ENCODE results near the gene LMAN2.
"Not testable (repeated sequence)": the region's sequence is repeated elsewhere in the genome, so short reads cannot be mapped to it uniquely, and the experiment has no call there.

The LMAN2 gene

GRCh38 chr5:177346820-177347219, 4.6 kb downstream of the LMAN2 start:
- no peaks in the 10 kb centered on the region for H4K20me1 ChIP-seq (ENCODE audit: insufficient read depth, low read length)
- H3K36me3 ChIP-seq (ENCODE audit: insufficient read depth, low read length): peaks cover 55% of the 10 kb centered on the region
- H3K9me3 ChIP-seq (ENCODE audit: low read length): peaks cover 4% of the 10 kb centered on the region; the same call in 1 of the 2 replicates
- no peak overlapping the region for H3K9ac ChIP-seq (ENCODE audit: low read length)
- H3K27ac ChIP-seq (ENCODE audit: low read depth, low read length, poor library complexity, severe bottlenecking): no peak overlapping the region
- H3K4me1 ChIP-seq (ENCODE audit: insufficient read depth, low read length, severe bottlenecking): peaks cover 38% of the 10 kb centered on the region
- H2AFZ ChIP-seq (ENCODE audit: low read length): no peak overlapping the region
- H3K4me3 ChIP-seq (ENCODE audit: low read depth, low read length, poor library complexity, severe bottlenecking): no peak overlapping the region
- H3F3A ChIP-seq (ENCODE audit: insufficient read depth, low read length): no peaks in the 10 kb centered on the region
- H3K4me2 ChIP-seq (ENCODE audit: low read length): no peak overlapping the region; the same call in 1 of the 2 replicates
- TF ChIP-seq CTCF (IDR thresholded peaks at IDR 0.05; ENCODE audit: low read length) (no peak), EZH2 (IDR thresholded peaks at IDR 0.05; ENCODE audit: borderline replicate concordance, low read length) (no peak)
- no peaks in the 10 kb centered on the region for H3K27me3 ChIP-seq (ENCODE audit: insufficient read depth, low read length)
- peaks cover 64% of the 10 kb centered on the region for H3K79me2 ChIP-seq (ENCODE audit: insufficient read depth, low read length)
- no peaks in the 10 kb centered on the region for H3K9me2 ChIP-seq (ENCODE audit: low read depth, low read length)

- TF ChIP-seq CTCF (IDR thresholded peaks at IDR 0.05; ENCODE audit: low read length): no peak
- TF ChIP-seq EZH2 (IDR thresholded peaks at IDR 0.05; ENCODE audit: borderline replicate concordance, low read length): no peak
- H3K9me2 ChIP-seq (ENCODE audit: low read depth, low read length): no peaks in the 10 kb centered on the region
- H3K4me1 ChIP-seq (ENCODE audit: insufficient read depth, low read length, severe bottlenecking): peaks cover 26% of the 10 kb centered on the region
- peaks cover 69% of the 10 kb centered on the region for H3K36me3 ChIP-seq (ENCODE audit: insufficient read depth, low read length)
- peaks cover 10% of the 10 kb centered on the region; the same call in 1 of the 2 replicates for H3K9me3 ChIP-seq (ENCODE audit: low read length)
- H2AFZ ChIP-seq (ENCODE audit: low read length): no peak overlapping the region
- H3K27me3 ChIP-seq (ENCODE audit: insufficient read depth, low read length): no peaks in the 10 kb centered on the region
- no peak overlapping the region for H3K4me2 ChIP-seq (ENCODE audit: low read length)
- H3K4me3 ChIP-seq (ENCODE audit: low read depth, low read length, poor library complexity, severe bottlenecking): no peak overlapping the region
- H3K79me2 ChIP-seq (ENCODE audit: insufficient read depth, low read length): peaks cover 57% of the 10 kb centered on the region
- no peak overlapping the region for H3K9ac ChIP-seq (ENCODE audit: low read length)
- H4K20me1 ChIP-seq (ENCODE audit: insufficient read depth, low read length): no peaks in the 10 kb centered on the region
- H3K27ac ChIP-seq (ENCODE audit: low read depth, low read length, poor library complexity, severe bottlenecking): no peak overlapping the region
- H3F3A ChIP-seq (ENCODE audit: insufficient read depth, low read length): no peaks in the 10 kb centered on the region
Observed at GRCh38 chr5:177344891-177345290, 6.6 kb downstream of the LMAN2 start.

DNA sequence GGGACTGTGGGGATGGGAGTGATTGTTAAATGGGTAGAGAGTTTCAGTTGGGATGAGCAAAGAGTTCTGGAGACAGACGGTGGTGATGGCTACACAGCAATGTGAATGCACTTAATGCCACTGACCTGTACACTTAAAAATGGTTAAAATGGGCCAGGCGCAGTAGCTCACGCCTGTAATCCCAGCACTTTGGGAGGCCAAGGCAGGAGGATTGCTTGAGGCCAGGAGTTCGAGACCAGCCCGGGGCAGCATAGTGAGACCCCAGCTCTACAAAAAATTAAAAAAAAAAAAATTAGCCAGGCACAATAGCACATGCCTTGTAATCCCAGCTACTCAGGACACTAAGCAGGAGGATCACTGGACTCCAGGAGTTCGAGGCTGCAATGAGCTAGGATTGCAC, 7.7 kb downstream of the LMAN2 start:
- Histone ChIP-seq H3K4me2 (ENCODE audit: low read length) (no peak overlapping the region), H4K20me1 (ENCODE audit: insufficient read depth, low read length) (no peaks in the 10 kb centered on the region), H3K79me2 (ENCODE audit: insufficient read depth, low read length) (peaks cover 53% of the 10 kb centered on the region)

GRCh38 chr5:177343000-177343399, 8.5 kb downstream of the LMAN2 start:
- not testable (repeated sequence) for H3F3A ChIP-seq (ENCODE audit: insufficient read depth, low read length); H3K4me2 ChIP-seq (ENCODE audit: low read length); H2AFZ ChIP-seq (ENCODE audit: low read length); H3K4me1 ChIP-seq (ENCODE audit: insufficient read depth, low read length, severe bottlenecking); H3K27me3 ChIP-seq (ENCODE audit: insufficient read depth, low read length); H4K20me1 ChIP-seq (ENCODE audit: insufficient read depth, low read length); H3K27ac ChIP-seq (ENCODE audit: low read depth, low read length, poor library complexity, severe bottlenecking); H3K9me2 ChIP-seq (ENCODE audit: low read depth, low read length); H3K4me3 ChIP-seq (ENCODE audit: low read depth, low read length, poor library complexity, severe bottlenecking); H3K9ac ChIP-seq (ENCODE audit: low read length); H3K9me3 ChIP-seq (ENCODE audit: low read length)
- H3K36me3 ChIP-seq (ENCODE audit: insufficient read depth, low read length): peaks cover 74% of the 10 kb centered on the region
- H3K79me2 ChIP-seq (ENCODE audit: insufficient read depth, low read length): peaks cover 47% of the 10 kb centered on the region

More for the DNA sequence above, 7.7 kb downstream of the LMAN2 start:
- Histone ChIP-seq H3K27ac (ENCODE audit: low read depth, low read length, poor library complexity, severe bottlenecking) (no peak overlapping the region), H3K36me3 (ENCODE audit: insufficient read depth, low read length) (peaks cover 70% of the 10 kb centered on the region), H3K9ac (ENCODE audit: low read length) (no peak overlapping the region), H3F3A (ENCODE audit: insufficient read depth, low read length) (no peaks in the 10 kb centered on the region), H3K4me3 (ENCODE audit: low read depth, low read length, poor library complexity, severe bottlenecking) (no peak overlapping the region), H3K4me1 (ENCODE audit: insufficient read depth, low read length, severe bottlenecking) (peaks cover 15% of the 10 kb centered on the region), H3K27me3 (ENCODE audit: insufficient read depth, low read length) (no peaks in the 10 kb centered on the region), H3K9me3 (ENCODE audit: low read length) (peaks cover 10% of the 10 kb centered on the region; the same call in 1 of the 2 replicates), H3K9me2 (ENCODE audit: low read depth, low read length) (no peaks in the 10 kb centered on the region), H2AFZ (ENCODE audit: low read length) (no peak overlapping the region)
- TF ChIP-seq CTCF (IDR thresholded peaks at IDR 0.05; ENCODE audit: low read length): no peak
- TF ChIP-seq EZH2 (IDR thresholded peaks at IDR 0.05; ENCODE audit: borderline replicate concordance, low read length): no peak
